Panc1 (cell line): ENCODE data around the gene ZBTB4. TPM values are rescaled to one million over a fixed set of nuclear protein-coding genes. Genes with fewer than 3 reads are reported as not detected.

Experiments used
- ATAC-seq: fragments of 200-7000 bp; cut with Tn5 transposase; 2 replicates; pipeline ENCODE4 v1.9.1; 2020; ENCODE audit warnings: mild to moderate bottlenecking, moderate library complexity
- BruUV-seq: library from RNA; stranded (reverse); fragments of 400-500 nt; replicated peaks from 2 replicates; lab custom pipeline; 2021; lab: Mats Ljungman, UMichigan
- CTCF ChIA-PET: fragments of 300-600 bp; sonication (Branson Sonifier 250); formaldehyde crosslinking; loops from one replicate; lab custom pipeline; 2022; ENCODE audit warnings: antibody characterized with exemption; lab: Charles Lee
- POLR2A ChIA-PET: fragments of 300-600 bp; sonication (Branson Sonifier 250); formaldehyde crosslinking; loops from one replicate; lab custom pipeline; 2022; ENCODE audit warnings: antibody characterized with exemption; lab: Charles Lee
- DNase-seq: peaks from one replicate; pipeline ENCODE4 v3.0.0-alpha.2; 2010; ENCODE audit warnings: low read depth, low spot score
- H3K27ac ChIP-seq: 2 replicates; pipeline ENCODE4 v1.5.1; 2011; ENCODE audit warnings: mild to moderate bottlenecking, low read length, inconsistent platforms
- H3K27me3 ChIP-seq: fragments of 200-500 bp; sonication (Bioruptor generic); 2 replicates; pipeline ENCODE4 v1.6.0; 2014; ENCODE audit warnings: low read length, inconsistent platforms; ENCODE audit not compliant: control insufficient read depth, insufficient read depth
- H3K36me3 ChIP-seq: fragments of 200-500 bp; sonication (Bioruptor generic); 2 replicates; pipeline ENCODE4 v1.5.1; 2014; ENCODE audit warnings: inconsistent platforms, mild to moderate bottlenecking, low read length, moderate library complexity; ENCODE audit not compliant: control insufficient read depth, insufficient read depth
- H3K4me1 ChIP-seq: 2 replicates; pipeline ENCODE4 v1.5.1; 2011; ENCODE audit warnings: inconsistent platforms, mild to moderate bottlenecking, low read length, moderate library complexity; ENCODE audit not compliant: control insufficient read depth, insufficient read depth
- H3K4me3 ChIP-seq, 2 experiments: 2 replicates each; pipeline ENCODE4 v1.5.1; 2011 to 2012; ENCODE audit warnings: low read depth in 2 of 2, low read length in 2 of 2, mild to moderate bottlenecking in 2 of 2, inconsistent platforms in 1 of 2, moderate library complexity in 1 of 2
- H3K9me3 ChIP-seq: fragments of 200-500 bp; sonication (Bioruptor generic); 2 replicates; pipeline ENCODE4 v1.5.1; 2014; ENCODE audit warnings: low read depth, mild to moderate bottlenecking, inconsistent platforms, low read length, moderate library complexity; ENCODE audit not compliant: control insufficient read depth, insufficient read depth
- CTCF ChIP-seq: fragments of 450-650 bp; IDR thresholded peaks from 2 replicates; pipeline ENCODE4 v1.5.1; 2017; ENCODE audit warnings: mild to moderate bottlenecking
- POLR2AphosphoS5 ChIP-seq: IDR thresholded peaks from 2 replicates; pipeline ENCODE4 v1.6.1; 2012; ENCODE audit warnings: mild to moderate bottlenecking, low read depth, low read length, moderate library complexity
- REST ChIP-seq, 2 experiments: IDR thresholded peaks; 2 replicates each; pipeline ENCODE4 v1.6.1; 2011 to 2012; ENCODE audit warnings: low read depth in 2 of 2, control low read depth in 1 of 2, low read length in 1 of 2, mild to moderate bottlenecking in 1 of 2, moderate library complexity in 1 of 2; ENCODE audit not compliant: insufficient read depth in 1 of 2
- SIN3A ChIP-seq: IDR thresholded peaks from 2 replicates; pipeline ENCODE4 v1.6.1; 2012; ENCODE audit warnings: low read depth, mild to moderate bottlenecking, low read length, moderate library complexity, borderline replicate concordance; ENCODE audit not compliant: insufficient read depth
- TCF7L2 ChIP-seq: IDR thresholded peaks from 2 replicates; pipeline ENCODE4 v1.6.1; 2011; ENCODE audit warnings: mild to moderate bottlenecking, low read depth, low read length, inconsistent platforms
- in situ Hi-C: cut with HindIII; loops from 2 replicates; pipeline ENCODE4 v1.10.0; 2016; ENCODE audit warnings: low sequenced_read_pairs, low pct_unique_long_range_greater_than_20kb
- intact Hi-C: fragments of 100-400 bp; cut with micrococcal nuclease; formaldehyde crosslinking; loops from one replicate; pipeline ENCODE4 v1.10.0; 2022; ENCODE audit not compliant: unreplicated experiment
- total RNA-seq: library from RNA; stranded (reverse); gene quantifications from one replicate; pipeline ENCODE4 v1.2.1, GENCODE V29; 2021; ENCODE audit not compliant: unreplicated experiment

The ZBTB4 gene
- total RNA-seq, 1 experiment from 2014 or later = 24.9 TPM

- POLR2A ChIA-PET = no interaction called here
- CTCF ChIA-PET = no interaction called here
- Histone ChIP-seq H3K4me1 (no peaks in the 10 kb centered on the region), H3K9me3 (no peaks in the 10 kb centered on the region), H3K36me3 (no peaks in the 10 kb centered on the region), H3K27ac (no peak within 1 kb of the TSS), H3K4me3 (no peak within 1 kb of the TSS), H3K27me3 (no peaks in the 10 kb centered on the region)
- in situ Hi-C loops (no loop called here), intact Hi-C loops (no loop called here)
- no TSS peak for BruUV-seq
- TF ChIP-seq CTCF = no peak
- no peak for TF ChIP-seq REST (IDR thresholded peaks at IDR 0.05; ENCODE audit: insufficient read depth in 1 of 2, low read depth in 2 of 2, low read length in 1 of 2)
- TF ChIP-seq POLR2AphosphoS5 = no peak
- no peak for TF ChIP-seq SIN3A
- TF ChIP-seq TCF7L2 = no peak
- ATAC-seq (no peak), DNase-seq (no peak)
Measured at GRCh38 chr17:7428557-7428956, 50.9 kb downstream of the ZBTB4 start, which contains the start of gene SPEM3. TSS of gene SPEM3 (plus strand) at chr17:7428857. CDS start at chr17:7428903, 46 bp downstream.

GRCh38 chr17:7427549-7427948, 51.9 kb downstream of the ZBTB4 start:
- no peaks in the 10 kb centered on the region for H3K36me3 ChIP-seq
- DNase-seq = no peak
- POLR2A ChIA-PET = no interaction called here
- H3K4me1 ChIP-seq = no peaks in the 10 kb centered on the region
- intact Hi-C loops = no loop called here
- H3K27me3 ChIP-seq = no peaks in the 10 kb centered on the region
- ATAC-seq = 0 out of 2 replicates have a peak, but pooled peaks have one; percentile 31
- H3K27ac ChIP-seq = no peak overlapping the region
- H3K4me3 ChIP-seq = no peak overlapping the region
- in situ Hi-C loops = no loop called here
- TF ChIP-seq SIN3A (no peak), POLR2AphosphoS5 (no peak), REST (IDR thresholded peaks at IDR 0.05; ENCODE audit: insufficient read depth in 1 of 2, low read depth in 2 of 2, low read length in 1 of 2) (no peak), CTCF (no peak), TCF7L2 (no peak)
- CTCF ChIA-PET = no interaction called here
- BruUV-seq = no TSS peak
- H3K9me3 ChIP-seq = no peaks in the 10 kb centered on the region
